GM19324 (cell line): ENCODE measurements around the gene OBSCN.

Experiments used
- ATAC-seq: cut with Tn5 transposase; IDR thresholded peaks from one replicate; pipeline ENCODE4 v1.9.1; 2021; ENCODE audit warnings: mild to moderate bottlenecking, moderate library complexity; ENCODE audit not compliant: unreplicated experiment, low FRiP score

OBSCN gene

GRCh38 chr1:228364068-228364705 is 156.3 kb downstream of the OBSCN start:
- no peak for ATAC-seq

GRCh38 chr1:228364706-228365213 is 156.9 kb downstream of the OBSCN start:
- no peak for ATAC-seq

- ATAC-seq: no peak
These were observed 157.6 kb downstream of the OBSCN start for GRCh38 chr1:228365271-228366061.

GRCh38 chr1:228366062-228366865 is 158.4 kb downstream of the OBSCN start:
- ATAC-seq: no peak

GRCh38 chr1:228366866-228367741 is 159.3 kb downstream of the OBSCN start:
- no peak for ATAC-seq

GRCh38 chr1:228367798-228368791 is 160.3 kb downstream of the OBSCN start:
- no peak for ATAC-seq

GRCh38 chr1:228368801-228369607 is 161.2 kb downstream of the OBSCN start:
- ATAC-seq: no peak

GRCh38 chr1:228369608-228370438 is 162.0 kb downstream of the OBSCN start:
- no peak for ATAC-seq

GRCh38 chr1:228370439-228370940 is 162.6 kb downstream of the OBSCN start:
- ATAC-seq: no peak

- no peak for ATAC-seq
These were observed 163.3 kb downstream of the OBSCN start for GRCh38 chr1:228370941-228371740.

- ATAC-seq: no peak
These were observed 163.9 kb downstream of the OBSCN start for GRCh38 chr1:228371741-228372182.

GRCh38 chr1:228372183-228373003 is 164.5 kb downstream of the OBSCN start:
- ATAC-seq: no peak

GRCh38 chr1:228373004-228373680 is 165.3 kb downstream of the OBSCN start:
- ATAC-seq: no peak

- ATAC-seq: no peak
These were observed 166.1 kb downstream of the OBSCN start for GRCh38 chr1:228373681-228374571.
